UCSD-AML1 (cell line): ENCODE data around the gene TESK2.
"Not testable (repeated sequence)": the region's sequence is repeated elsewhere in the genome, so short reads cannot be mapped to it uniquely, and the experiment has no call there.

Experiments
- DNase-seq: peaks from one replicate; lab custom pipeline; 2025; ENCODE audit not compliant: unreplicated experiment; lab: John Stamatoyannopoulos, UW

TESK2 gene

DNA sequence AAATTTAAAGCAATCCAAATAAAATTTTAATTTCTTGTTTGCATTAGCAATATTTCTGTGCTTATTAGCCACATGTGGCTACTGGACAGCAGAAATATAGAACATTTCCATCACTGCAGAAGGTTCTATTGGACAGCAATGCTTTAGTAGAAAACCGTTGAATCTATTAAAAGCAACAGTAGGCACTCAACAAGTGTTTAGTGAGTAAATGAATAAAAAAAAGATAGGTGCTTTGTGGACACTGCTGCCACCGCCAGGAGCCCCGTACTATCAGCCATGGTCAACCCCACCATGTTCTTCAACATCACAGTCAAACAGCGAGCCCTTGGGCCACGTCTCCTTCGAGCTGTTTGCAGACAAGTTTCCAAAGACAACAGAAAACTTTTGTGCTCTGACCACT is 76.2 kb downstream of the TESK2 start:
- DNase-seq, result no peak

DNA sequence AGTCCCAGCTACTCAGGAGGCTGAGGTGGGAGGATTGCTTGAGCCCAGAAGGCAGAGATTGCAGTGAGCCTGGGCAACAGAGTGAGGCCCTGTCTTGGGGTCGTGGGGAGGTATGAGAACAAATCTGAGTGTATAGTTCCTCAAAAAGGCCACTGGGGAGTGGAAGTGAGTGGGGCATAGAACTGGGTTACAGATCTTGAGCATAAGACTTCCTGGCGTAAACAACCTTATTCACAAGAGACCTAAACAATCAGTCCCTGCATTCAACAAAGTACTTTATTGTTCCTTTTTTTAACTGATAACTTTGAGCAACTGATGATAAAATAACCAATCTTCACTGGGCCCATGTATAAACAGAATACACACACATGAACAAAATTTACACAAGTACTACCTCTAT is 78.1 kb downstream of the TESK2 start:
- DNase-seq, result no peak

DNA sequence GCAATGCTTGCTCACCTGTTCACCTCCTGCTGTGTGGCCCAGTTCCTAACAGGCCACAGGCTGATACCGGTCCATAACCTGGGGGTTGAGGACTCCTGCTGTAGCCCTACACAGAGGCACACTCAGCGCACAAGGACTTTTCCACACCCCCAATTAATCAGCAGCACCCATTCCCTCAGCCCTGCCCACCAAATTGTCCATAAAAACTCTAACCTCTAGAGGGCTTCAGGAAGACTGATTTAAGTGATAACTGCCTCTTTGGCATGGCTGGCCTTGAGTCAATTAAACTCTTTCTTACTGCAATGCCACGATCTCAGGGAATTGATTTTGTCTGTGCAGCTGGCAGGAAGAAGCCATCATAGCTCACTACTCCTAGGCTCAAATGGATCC is 79.5 kb downstream of the TESK2 start:
- DNase-seq, result no peak

GRCh38 chr1:45410850-45411509 is 80.0 kb downstream of the TESK2 start:
- no peak for DNase-seq

DNA sequence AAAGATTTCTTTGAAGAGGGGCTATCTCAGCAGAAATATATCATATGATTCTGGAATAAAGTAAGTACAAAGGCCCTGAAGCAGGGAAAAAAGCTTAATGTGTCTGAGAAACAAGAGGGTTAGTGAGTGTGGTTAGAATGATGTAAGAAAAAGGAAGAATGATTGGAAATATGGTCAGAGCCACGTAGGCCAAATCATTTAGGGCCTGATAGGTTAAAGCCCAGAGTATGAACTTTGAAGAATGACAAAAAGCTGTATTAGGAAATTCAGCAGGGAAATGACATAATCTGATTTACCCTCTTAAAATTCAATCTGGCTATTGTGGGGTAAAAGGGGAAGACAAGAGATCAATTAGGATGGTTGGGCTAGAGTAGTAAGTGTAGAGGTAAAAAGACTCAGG is 81.7 kb downstream of the TESK2 start:
- no peak for DNase-seq

DNA sequence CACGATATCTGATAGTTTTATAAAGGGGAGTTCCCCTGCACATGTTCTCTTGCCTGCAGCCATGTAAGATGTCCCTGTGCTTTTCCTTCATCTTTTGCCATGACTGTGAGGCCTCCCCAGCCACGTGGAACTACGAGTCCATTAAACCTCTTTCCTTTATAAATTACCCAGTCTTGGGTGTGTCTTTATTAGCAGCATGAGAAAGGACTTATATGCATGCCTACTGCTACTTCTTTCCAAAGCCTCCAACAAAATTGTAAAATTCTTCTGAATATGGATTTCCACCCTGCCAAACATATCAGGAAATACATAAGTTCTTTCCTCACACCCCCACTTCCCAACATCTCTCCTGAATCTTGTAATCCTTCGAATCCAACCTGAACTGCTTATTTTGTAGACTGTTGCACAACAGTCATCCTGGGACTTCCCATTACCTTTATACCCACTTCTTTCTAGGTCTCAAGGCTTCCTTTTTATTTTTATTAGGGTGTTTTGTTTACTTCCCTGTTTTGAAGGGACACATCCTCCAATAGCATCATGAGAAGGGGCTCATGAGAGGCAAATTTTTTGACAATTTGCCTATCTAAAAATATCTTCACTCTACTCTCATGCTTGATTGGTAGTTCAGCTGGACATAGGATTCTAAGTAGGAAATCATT is 83.2 kb downstream of the TESK2 start:
- DNase-seq, result no peak

- no peak for DNase-seq
Observed at GRCh38 chr1:45405636-45406035, 85.3 kb downstream of the TESK2 start.

DNA sequence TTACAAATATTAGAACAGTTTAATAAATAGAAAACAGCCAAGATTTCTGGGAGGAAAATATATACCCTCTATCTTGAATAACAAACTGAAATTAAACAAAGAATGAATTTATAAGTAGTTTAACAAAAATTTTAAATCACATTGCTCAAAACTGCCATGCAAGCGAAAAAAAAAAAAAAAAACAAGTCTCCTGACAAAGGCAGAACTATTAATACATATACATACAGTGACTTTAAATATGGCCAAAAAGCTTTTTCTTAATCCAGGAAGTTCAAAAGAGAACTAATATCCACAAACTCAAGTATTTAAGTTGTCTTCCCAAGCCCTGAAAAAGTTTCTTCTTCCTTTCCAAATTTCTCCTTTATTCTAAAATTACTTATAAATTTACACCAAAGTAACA is 87.2 kb downstream of the TESK2 start:
- DNase-seq, result no peak

- DNase-seq, result no peak
Observed at GRCh38 chr1:45403298-45403697, 87.7 kb downstream of the TESK2 start.

- no peak for DNase-seq
Observed at GRCh38 chr1:45401524-45401923, 89.4 kb downstream of the TESK2 start.

DNA sequence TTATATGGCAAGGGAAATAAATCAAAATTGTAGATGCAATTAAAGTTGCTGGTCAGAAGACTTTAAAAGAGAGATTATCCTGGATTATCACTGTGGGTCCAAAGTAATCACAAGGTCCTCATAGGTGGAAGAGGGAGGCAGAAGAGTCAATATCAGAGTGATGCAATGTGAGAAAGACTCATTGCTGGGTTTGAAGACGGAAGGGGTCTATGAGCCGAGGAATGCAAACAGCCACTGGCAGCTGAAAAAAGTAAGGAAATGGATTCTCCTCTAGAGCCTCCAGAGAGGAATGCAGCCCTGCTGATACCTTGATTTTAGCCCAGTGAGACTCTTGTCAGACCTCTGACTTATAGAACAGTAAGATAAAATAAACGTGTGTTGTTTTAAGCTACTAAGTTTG is 90.9 kb downstream of the TESK2 start:
- no peak for DNase-seq

- DNase-seq, result no peak
Observed at GRCh38 chr1:45397285-45397684, 93.7 kb downstream of the TESK2 start.

DNA sequence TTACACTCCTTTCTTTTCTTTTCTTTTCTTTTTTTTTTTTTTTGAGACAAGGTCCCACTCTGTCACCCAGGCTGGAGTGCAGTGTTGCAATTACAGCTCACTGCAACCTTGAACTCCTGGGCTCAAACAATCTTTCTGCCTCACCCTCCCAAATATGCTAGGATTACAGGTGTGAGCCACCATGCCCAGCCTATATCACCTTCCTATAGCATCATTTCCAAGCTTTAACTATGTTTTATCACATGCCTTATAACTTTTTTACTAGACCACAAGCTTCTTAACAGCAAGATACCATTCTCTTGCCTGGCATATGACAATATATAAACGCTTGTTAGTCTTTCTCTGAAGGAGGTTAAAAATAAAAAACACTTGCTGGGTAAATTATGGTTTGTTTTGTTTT is 95.4 kb downstream of the TESK2 start:
- DNase-seq, result no peak

- no peak for DNase-seq
Observed at GRCh38 chr1:45395051-45395450, 95.9 kb downstream of the TESK2 start.

DNA sequence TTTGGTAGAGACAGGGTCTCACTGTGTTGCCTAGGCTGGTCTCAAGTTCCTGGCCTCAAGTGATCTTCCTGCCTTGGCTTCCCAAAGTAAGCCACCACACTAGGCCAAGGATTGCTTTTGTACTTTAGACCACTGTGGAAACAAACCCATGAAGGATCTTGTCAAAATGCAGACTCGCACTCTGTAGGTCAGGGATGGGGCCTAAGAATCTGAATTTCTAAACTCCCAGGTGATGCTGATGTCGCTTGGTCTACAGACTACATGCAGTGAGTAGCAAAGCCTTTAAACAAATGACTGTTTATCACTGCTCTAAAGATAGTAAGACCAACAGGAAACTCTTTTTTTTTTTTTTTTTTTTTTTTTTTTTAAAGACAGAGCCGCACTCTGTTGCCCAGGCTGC is 96.6 kb downstream of the TESK2 start:
- no peak for DNase-seq

GRCh38 chr1:45393718-45394302 is 97.2 kb downstream of the TESK2 start:
- no peak for DNase-seq

- DNase-seq, result no peak
Observed at GRCh38 chr1:45386219-45386618, 104.7 kb downstream of the TESK2 start.

GRCh38 chr1:45385302-45385701 is 105.7 kb downstream of the TESK2 start:
- no peak for DNase-seq

DNA sequence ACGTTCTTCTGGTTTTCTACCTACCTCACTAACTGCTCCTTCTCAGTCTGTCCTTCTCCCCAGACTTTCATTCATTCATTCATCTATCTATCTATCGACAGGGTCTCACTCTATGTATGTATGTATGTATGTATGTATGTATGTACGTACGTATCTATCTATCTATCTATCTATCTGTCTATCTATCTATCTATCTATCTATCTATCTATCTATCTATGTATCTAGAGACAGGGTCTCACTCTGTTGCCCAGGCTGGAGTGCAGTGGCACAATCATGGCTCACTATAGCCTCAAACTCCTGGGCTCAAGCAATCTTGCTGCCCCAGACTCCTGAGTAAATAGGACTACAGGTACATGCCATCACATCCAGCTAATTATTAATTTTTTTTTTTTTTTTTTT is 106.8 kb downstream of the TESK2 start:
- not testable (repeated sequence) for DNase-seq

- no peak for DNase-seq
Observed at GRCh38 chr1:45383191-45383590, 107.8 kb downstream of the TESK2 start.

GRCh38 chr1:45381243-45381642 is 109.7 kb downstream of the TESK2 start:
- no peak for DNase-seq

GRCh38 chr1:45380730-45381129 is 110.2 kb downstream of the TESK2 start:
- DNase-seq, result no peak

GRCh38 chr1:45380125-45380524 is 110.8 kb downstream of the TESK2 start:
- DNase-seq, result no peak
